Measurements from ENCODE around the gene FOCAD. TPM values are rescaled to one million over a fixed set of nuclear protein-coding genes. Genes with fewer than 3 reads are reported as not detected.

Gene FOCAD
- total and polyA plus RNA-seq, 2 of the 8 experiments (the other 6 are each of a cell fraction or from before 2014, with no cell fraction given) = 22.0 to 38.4 TPM

DNA sequence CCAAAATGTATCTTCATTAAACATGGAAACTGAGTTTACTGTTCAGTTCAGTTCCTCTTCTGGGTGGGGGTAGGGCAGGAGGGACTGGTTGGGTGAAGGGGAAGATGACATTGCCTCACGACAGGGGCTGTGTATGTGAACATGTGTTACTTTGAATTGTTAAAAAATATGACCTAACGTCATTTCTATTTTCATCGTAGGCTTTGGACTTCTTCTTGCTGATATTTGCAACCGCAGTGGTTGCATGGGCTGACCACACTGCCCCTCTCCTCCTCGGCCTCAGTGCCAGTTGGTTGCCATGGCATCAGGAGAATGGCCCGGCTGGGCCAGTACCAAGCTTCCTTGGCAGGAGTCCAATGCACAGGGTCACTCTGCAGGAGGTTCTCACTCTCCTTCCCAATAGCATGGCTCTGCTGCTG is 305.9 kb downstream of the FOCAD start (continued):
- TF ChIP-seq, protein P1, sequence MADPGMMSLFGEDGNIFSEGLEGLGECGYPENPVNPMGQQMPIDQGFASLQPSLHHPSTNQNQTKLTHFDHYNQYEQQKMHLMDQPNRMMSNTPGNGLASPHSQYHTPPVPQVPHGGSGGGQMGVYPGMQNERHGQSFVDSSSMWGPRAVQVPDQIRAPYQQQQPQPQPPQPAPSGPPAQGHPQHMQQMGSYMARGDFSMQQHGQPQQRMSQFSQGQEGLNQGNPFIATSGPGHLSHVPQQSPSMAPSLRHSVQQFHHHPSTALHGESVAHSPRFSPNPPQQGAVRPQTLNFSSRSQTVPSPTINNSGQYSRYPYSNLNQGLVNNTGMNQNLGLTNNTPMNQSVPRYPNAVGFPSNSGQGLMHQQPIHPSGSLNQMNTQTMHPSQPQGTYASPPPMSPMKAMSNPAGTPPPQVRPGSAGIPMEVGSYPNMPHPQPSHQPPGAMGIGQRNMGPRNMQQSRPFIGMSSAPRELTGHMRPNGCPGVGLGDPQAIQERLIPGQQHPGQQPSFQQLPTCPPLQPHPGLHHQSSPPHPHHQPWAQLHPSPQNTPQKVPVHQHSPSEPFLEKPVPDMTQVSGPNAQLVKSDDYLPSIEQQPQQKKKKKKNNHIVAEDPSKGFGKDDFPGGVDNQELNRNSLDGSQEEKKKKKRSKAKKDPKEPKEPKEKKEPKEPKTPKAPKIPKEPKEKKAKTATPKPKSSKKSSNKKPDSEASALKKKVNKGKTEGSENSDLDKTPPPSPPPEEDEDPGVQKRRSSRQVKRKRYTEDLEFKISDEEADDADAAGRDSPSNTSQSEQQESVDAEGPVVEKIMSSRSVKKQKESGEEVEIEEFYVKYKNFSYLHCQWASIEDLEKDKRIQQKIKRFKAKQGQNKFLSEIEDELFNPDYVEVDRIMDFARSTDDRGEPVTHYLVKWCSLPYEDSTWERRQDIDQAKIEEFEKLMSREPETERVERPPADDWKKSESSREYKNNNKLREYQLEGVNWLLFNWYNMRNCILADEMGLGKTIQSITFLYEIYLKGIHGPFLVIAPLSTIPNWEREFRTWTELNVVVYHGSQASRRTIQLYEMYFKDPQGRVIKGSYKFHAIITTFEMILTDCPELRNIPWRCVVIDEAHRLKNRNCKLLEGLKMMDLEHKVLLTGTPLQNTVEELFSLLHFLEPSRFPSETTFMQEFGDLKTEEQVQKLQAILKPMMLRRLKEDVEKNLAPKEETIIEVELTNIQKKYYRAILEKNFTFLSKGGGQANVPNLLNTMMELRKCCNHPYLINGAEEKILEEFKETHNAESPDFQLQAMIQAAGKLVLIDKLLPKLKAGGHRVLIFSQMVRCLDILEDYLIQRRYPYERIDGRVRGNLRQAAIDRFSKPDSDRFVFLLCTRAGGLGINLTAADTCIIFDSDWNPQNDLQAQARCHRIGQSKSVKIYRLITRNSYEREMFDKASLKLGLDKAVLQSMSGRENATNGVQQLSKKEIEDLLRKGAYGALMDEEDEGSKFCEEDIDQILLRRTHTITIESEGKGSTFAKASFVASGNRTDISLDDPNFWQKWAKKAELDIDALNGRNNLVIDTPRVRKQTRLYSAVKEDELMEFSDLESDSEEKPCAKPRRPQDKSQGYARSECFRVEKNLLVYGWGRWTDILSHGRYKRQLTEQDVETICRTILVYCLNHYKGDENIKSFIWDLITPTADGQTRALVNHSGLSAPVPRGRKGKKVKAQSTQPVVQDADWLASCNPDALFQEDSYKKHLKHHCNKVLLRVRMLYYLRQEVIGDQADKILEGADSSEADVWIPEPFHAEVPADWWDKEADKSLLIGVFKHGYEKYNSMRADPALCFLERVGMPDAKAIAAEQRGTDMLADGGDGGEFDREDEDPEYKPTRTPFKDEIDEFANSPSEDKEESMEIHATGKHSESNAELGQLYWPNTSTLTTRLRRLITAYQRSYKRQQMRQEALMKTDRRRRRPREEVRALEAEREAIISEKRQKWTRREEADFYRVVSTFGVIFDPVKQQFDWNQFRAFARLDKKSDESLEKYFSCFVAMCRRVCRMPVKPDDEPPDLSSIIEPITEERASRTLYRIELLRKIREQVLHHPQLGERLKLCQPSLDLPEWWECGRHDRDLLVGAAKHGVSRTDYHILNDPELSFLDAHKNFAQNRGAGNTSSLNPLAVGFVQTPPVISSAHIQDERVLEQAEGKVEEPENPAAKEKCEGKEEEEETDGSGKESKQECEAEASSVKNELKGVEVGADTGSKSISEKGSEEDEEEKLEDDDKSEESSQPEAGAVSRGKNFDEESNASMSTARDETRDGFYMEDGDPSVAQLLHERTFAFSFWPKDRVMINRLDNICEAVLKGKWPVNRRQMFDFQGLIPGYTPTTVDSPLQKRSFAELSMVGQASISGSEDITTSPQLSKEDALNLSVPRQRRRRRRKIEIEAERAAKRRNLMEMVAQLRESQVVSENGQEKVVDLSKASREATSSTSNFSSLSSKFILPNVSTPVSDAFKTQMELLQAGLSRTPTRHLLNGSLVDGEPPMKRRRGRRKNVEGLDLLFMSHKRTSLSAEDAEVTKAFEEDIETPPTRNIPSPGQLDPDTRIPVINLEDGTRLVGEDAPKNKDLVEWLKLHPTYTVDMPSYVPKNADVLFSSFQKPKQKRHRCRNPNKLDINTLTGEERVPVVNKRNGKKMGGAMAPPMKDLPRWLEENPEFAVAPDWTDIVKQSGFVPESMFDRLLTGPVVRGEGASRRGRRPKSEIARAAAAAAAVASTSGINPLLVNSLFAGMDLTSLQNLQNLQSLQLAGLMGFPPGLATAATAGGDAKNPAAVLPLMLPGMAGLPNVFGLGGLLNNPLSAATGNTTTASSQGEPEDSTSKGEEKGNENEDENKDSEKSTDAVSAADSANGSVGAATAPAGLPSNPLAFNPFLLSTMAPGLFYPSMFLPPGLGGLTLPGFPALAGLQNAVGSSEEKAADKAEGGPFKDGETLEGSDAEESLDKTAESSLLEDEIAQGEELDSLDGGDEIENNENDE (IDR thresholded peaks at IDR 0.05; ENCODE audit: insufficient replicate concordance, low read length) = no peak
- no peak for TF ChIP-seq POLR2A (IDR thresholded peaks at IDR 0.05; ENCODE audit: control extremely low read depth in 1 of 2, low read depth in 2 of 2, low read length in 2 of 2)
- no peak for TF ChIP-seq RXRA (IDR thresholded peaks at IDR 0.05; ENCODE audit: insufficient read depth, low read depth, low read length)
- TF ChIP-seq, protein P2, sequence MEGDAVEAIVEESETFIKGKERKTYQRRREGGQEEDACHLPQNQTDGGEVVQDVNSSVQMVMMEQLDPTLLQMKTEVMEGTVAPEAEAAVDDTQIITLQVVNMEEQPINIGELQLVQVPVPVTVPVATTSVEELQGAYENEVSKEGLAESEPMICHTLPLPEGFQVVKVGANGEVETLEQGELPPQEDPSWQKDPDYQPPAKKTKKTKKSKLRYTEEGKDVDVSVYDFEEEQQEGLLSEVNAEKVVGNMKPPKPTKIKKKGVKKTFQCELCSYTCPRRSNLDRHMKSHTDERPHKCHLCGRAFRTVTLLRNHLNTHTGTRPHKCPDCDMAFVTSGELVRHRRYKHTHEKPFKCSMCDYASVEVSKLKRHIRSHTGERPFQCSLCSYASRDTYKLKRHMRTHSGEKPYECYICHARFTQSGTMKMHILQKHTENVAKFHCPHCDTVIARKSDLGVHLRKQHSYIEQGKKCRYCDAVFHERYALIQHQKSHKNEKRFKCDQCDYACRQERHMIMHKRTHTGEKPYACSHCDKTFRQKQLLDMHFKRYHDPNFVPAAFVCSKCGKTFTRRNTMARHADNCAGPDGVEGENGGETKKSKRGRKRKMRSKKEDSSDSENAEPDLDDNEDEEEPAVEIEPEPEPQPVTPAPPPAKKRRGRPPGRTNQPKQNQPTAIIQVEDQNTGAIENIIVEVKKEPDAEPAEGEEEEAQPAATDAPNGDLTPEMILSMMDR (IDR thresholded peaks at IDR 0.05; ENCODE audit: control extremely low read depth in 1 of 3, insufficient read depth in 1 of 3, low read depth in 1 of 3, low read length in 3 of 3) = no peak
- no peak for TF ChIP-seq TCF12 (IDR thresholded peaks at IDR 0.05; ENCODE audit: low read depth, low read length)
- no peak for TF ChIP-seq CEBPB (IDR thresholded peaks at IDR 0.05; ENCODE audit: low read depth, low read length)
- no peak for TF ChIP-seq BRCA1 (IDR thresholded peaks at IDR 0.05; ENCODE audit: low read depth, low read length)
- no peak for TF ChIP-seq ZNF274 (IDR thresholded peaks at IDR 0.05; ENCODE audit: borderline replicate concordance, extremely low read depth, low read length)
- no peak for TF ChIP-seq FOSL1 (IDR thresholded peaks at IDR 0.05; ENCODE audit: insufficient read depth, low read depth, low read length)
- TF ChIP-seq POU5F1 (IDR thresholded peaks at IDR 0.05; ENCODE audit: low read depth, low read length) = no peak

All from H1 (cell line).